Sigmoid colon (tissue), 4 donors: ENCODE results near the gene CACNA1G.

Experiments used
- CTCF ChIP-seq, 4 experiments: fragments of 450-650 bp in 3 of 4; fragments of 200-600 bp in 1 of 4; IDR thresholded peaks; one replicate each; pipeline ENCODE4 v1.5.1; 2016 to 2019; ENCODE audit warnings: antibody characterized with exemption in 4 of 4, mild to moderate bottlenecking in 3 of 4, moderate library complexity in 2 of 4
- EP300 ChIP-seq, 4 donors: sonication (generic); formaldehyde crosslinking; IDR thresholded peaks; one replicate each; pipeline ENCODE4 v1.6.1; 2017; ENCODE audit warnings: antibody characterized with exemption in 4 of 4
- POLR2A ChIP-seq, 2 donors: fragments of 450-650 bp; IDR thresholded peaks; one replicate each; pipeline ENCODE4 v1.6.1; 2016; ENCODE audit warnings: antibody characterized with exemption in 2 of 2, mild to moderate bottlenecking in 2 of 2, moderate library complexity in 2 of 2
- POLR2AphosphoS5 ChIP-seq, 4 donors: sonication (generic); formaldehyde crosslinking; IDR thresholded peaks; one replicate each; pipeline ENCODE4 v1.6.1; 2017; ENCODE audit warnings: antibody characterized with exemption in 4 of 4

GRCh38 chr17:50633683-50634082 is 73.2 kb downstream of the CACNA1G start:
- TF ChIP-seq POLR2A (IDR thresholded peaks at IDR 0.05) (no peak), EP300 (IDR thresholded peaks at IDR 0.05) (no peak), CTCF (IDR thresholded peaks at IDR 0.05) (no peak), POLR2AphosphoS5 (IDR thresholded peaks at IDR 0.05) (no peak)
